ENCODE data around the gene LRRC8C. TPM values are rescaled to one million over a fixed set of nuclear protein-coding genes. Genes with fewer than 3 reads are reported as not detected.
A peak's percentile ranks its signal among the peaks of the same experiment; 100 is the strongest.

Gene LRRC8C
- total RNA-seq, 1 donor from 2014 or later: 2.3 TPM

GRCh38 chr1:89715677-89716076 is 82.8 kb downstream of the LRRC8C start:
- peaks cover 2% of the 10 kb centered on the region for H3K36me3 Mint-ChIP-seq (ENCODE audit: low read depth, unreplicated experiment)
- Histone ChIP-seq H3K27me3 (ENCODE audit: insufficient read depth, low read length) (no peaks in the 10 kb centered on the region), H2AFZ (ENCODE audit: low read depth, low read length) (no peak overlapping the region), H3K4me2 (ENCODE audit: low read length) (no peak overlapping the region), H3K9me3 (ENCODE audit: insufficient read depth, low read depth, low read length) (no peaks in the 10 kb centered on the region), H3K27ac (ENCODE audit: low read depth, low read length) (no peak overlapping the region), H3K36me3 (ENCODE audit: insufficient read depth, low read length) (peaks cover 15% of the 10 kb centered on the region), H3K79me2 (ENCODE audit: insufficient read depth, low read length) (no peaks in the 10 kb centered on the region), H4K20me1 (ENCODE audit: insufficient read depth, low read length) (no peaks in the 10 kb centered on the region), H3K4me3 (ENCODE audit: insufficient read depth, low read depth, low read length) (no peak overlapping the region), H3K4me1 (ENCODE audit: insufficient read depth, low read length) (peaks cover 7% of the 10 kb centered on the region), H3K9ac (ENCODE audit: low read length) (no peak overlapping the region)
- FAIRE-seq: no peak
- H3K27ac Mint-ChIP-seq (ENCODE audit: unreplicated experiment): no peak overlapping the region
- no peaks in the 10 kb centered on the region for H3K27me3 Mint-ChIP-seq (ENCODE audit: low read depth, unreplicated experiment)
- H3K4me3 Mint-ChIP-seq (ENCODE audit: unreplicated experiment): no peak overlapping the region
- no peak for TF ChIP-seq EZH2 (IDR thresholded peaks at IDR 0.05; ENCODE audit: insufficient read depth, low read length)
- H3K4me1 Mint-ChIP-seq (ENCODE audit: low read depth, unreplicated experiment): peaks cover 17% of the 10 kb centered on the region
- H3K9me3 Mint-ChIP-seq (ENCODE audit: unreplicated experiment): peaks cover 3% of the 10 kb centered on the region
- DNase-seq (ENCODE audit: low read depth): no peak

- no peak for TF ChIP-seq CTCF (IDR thresholded peaks at IDR 0.05; ENCODE audit: insufficient read depth, low read depth, low read length)
- TF ChIP-seq EZH2 (IDR thresholded peaks at IDR 0.05; ENCODE audit: insufficient read depth, low read length): no peak
- H3K4me3 Mint-ChIP-seq (ENCODE audit: unreplicated experiment): no peak overlapping the region
- H3K4me1 ChIP-seq (ENCODE audit: insufficient read depth, low read length): peaks cover 17% of the 10 kb centered on the region
- DNase-seq (ENCODE audit: low read depth): peak; percentile 40
- H4K20me1 ChIP-seq (ENCODE audit: insufficient read depth, low read length): no peaks in the 10 kb centered on the region
- no peak overlapping the region for H3K27ac ChIP-seq (ENCODE audit: low read depth, low read length)
- H2AFZ ChIP-seq (ENCODE audit: low read depth, low read length): no peak overlapping the region
- no peak overlapping the region for H3K9ac ChIP-seq (ENCODE audit: low read length)
- H3K9me3 Mint-ChIP-seq (ENCODE audit: unreplicated experiment): no peaks in the 10 kb centered on the region
- no peaks in the 10 kb centered on the region for H3K27me3 Mint-ChIP-seq (ENCODE audit: low read depth, unreplicated experiment)
- no peaks in the 10 kb centered on the region for H3K27me3 ChIP-seq (ENCODE audit: insufficient read depth, low read length)
- H3K4me2 ChIP-seq (ENCODE audit: low read length): peak overlapping the region; percentile 58
- no peak overlapping the region for H3K4me3 ChIP-seq (ENCODE audit: insufficient read depth, low read depth, low read length)
- H3K4me1 Mint-ChIP-seq (ENCODE audit: low read depth, unreplicated experiment): peaks cover 21% of the 10 kb centered on the region
- no peak for FAIRE-seq
- peaks cover under 1% of the 10 kb centered on the region for H3K36me3 ChIP-seq (ENCODE audit: insufficient read depth, low read length)
- H3K27ac Mint-ChIP-seq (ENCODE audit: unreplicated experiment): peak overlapping the region; percentile 8
- no peaks in the 10 kb centered on the region for H3K79me2 ChIP-seq (ENCODE audit: insufficient read depth, low read length)
- no peaks in the 10 kb centered on the region for H3K9me3 ChIP-seq (ENCODE audit: insufficient read depth, low read depth, low read length)
- no peaks in the 10 kb centered on the region for H3K36me3 Mint-ChIP-seq (ENCODE audit: low read depth, unreplicated experiment)
Measured at GRCh38 chr1:89719502-89720306, 86.8 kb downstream of the LRRC8C start.

- H3K36me3 Mint-ChIP-seq (ENCODE audit: low read depth, unreplicated experiment): no peaks in the 10 kb centered on the region
- no peak overlapping the region for H3K4me3 Mint-ChIP-seq (ENCODE audit: unreplicated experiment)
- H3K4me1 Mint-ChIP-seq (ENCODE audit: low read depth, unreplicated experiment): peaks cover 29% of the 10 kb centered on the region
- peak overlapping the region; percentile 42 for H3K4me2 ChIP-seq (ENCODE audit: low read length)
- FAIRE-seq: no peak
- no peaks in the 10 kb centered on the region for H3K79me2 ChIP-seq (ENCODE audit: insufficient read depth, low read length)
- no peak for TF ChIP-seq CTCF (IDR thresholded peaks at IDR 0.05; ENCODE audit: insufficient read depth, low read depth, low read length)
- TF ChIP-seq EZH2 (IDR thresholded peaks at IDR 0.05; ENCODE audit: insufficient read depth, low read length): no peak
- no peak overlapping the region for H3K27ac ChIP-seq (ENCODE audit: low read depth, low read length)
- H3K9me3 Mint-ChIP-seq (ENCODE audit: unreplicated experiment): no peaks in the 10 kb centered on the region
- H3K27me3 Mint-ChIP-seq (ENCODE audit: low read depth, unreplicated experiment): no peaks in the 10 kb centered on the region
- no peak overlapping the region for H3K4me3 ChIP-seq (ENCODE audit: insufficient read depth, low read depth, low read length)
- no peaks in the 10 kb centered on the region for H3K9me3 ChIP-seq (ENCODE audit: insufficient read depth, low read depth, low read length)
- H3K36me3 ChIP-seq (ENCODE audit: insufficient read depth, low read length): no peaks in the 10 kb centered on the region
- no peaks in the 10 kb centered on the region for H3K27me3 ChIP-seq (ENCODE audit: insufficient read depth, low read length)
- peaks cover 28% of the 10 kb centered on the region for H3K4me1 ChIP-seq (ENCODE audit: insufficient read depth, low read length)
- no peak overlapping the region for H3K27ac Mint-ChIP-seq (ENCODE audit: unreplicated experiment)
- H2AFZ ChIP-seq (ENCODE audit: low read depth, low read length): no peak overlapping the region
- H4K20me1 ChIP-seq (ENCODE audit: insufficient read depth, low read length): no peaks in the 10 kb centered on the region
- no peak overlapping the region for H3K9ac ChIP-seq (ENCODE audit: low read length)
- DNase-seq (ENCODE audit: low read depth): no peak
Measured at GRCh38 chr1:89720839-89721238, 87.9 kb downstream of the LRRC8C start.

Data from astrocyte (in vitro differentiated cells and primary cell).